Vagina (tissue), 2 donors: ENCODE measurements around the gene ZNF417.

Experiments
- POLR2A ChIP-seq, 2 donors: fragments of 450-650 bp; IDR thresholded peaks; one replicate each; pipeline ENCODE4 v1.6.1; 2017; ENCODE audit warnings: antibody characterized with exemption in 2 of 2, mild to moderate bottlenecking in 2 of 2, moderate library complexity in 2 of 2
- POLR2AphosphoS5 ChIP-seq, 2 donors: sonication (generic); formaldehyde crosslinking; IDR thresholded peaks; one replicate each; pipeline ENCODE4 v1.9.0; 2017; ENCODE audit warnings: antibody characterized with exemption in 2 of 2, mild to moderate bottlenecking in 2 of 2, low read depth in 1 of 2; ENCODE audit not compliant: insufficient read depth in 1 of 2
- TF ChIP-seq, protein P1 (sequence below), 3 experiments: fragments of 450-650 bp in 2 of 3; fragments of 200-600 bp in 1 of 3; sonication (generic) in 1 of 3; IDR thresholded peaks; one replicate each; pipeline ENCODE4 v1.5.1; 2017 to 2019; ENCODE audit warnings: antibody characterized with exemption in 3 of 3, mild to moderate bottlenecking in 2 of 3, moderate library complexity in 2 of 3

DNA sequence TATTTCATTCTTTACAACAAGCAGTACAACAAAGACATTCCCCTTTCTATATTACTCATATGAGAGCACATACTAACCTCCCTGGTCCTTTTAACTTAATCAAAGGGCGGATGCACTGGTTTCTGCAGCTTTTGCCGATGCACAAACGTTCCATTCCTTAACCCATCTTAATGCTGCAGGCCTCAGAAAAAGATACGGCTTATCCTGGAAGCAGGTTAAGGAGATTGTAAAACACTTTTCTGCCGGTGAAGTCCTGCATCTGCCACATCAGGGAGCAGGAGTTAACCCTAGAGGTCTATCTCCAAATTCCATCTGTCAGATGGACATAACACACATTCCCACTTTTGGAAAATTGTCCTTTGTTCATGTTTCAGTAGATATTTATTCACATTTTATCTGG, 16.1 kb downstream of the ZNF417 start:
- TF ChIP-seq, protein P1, sequence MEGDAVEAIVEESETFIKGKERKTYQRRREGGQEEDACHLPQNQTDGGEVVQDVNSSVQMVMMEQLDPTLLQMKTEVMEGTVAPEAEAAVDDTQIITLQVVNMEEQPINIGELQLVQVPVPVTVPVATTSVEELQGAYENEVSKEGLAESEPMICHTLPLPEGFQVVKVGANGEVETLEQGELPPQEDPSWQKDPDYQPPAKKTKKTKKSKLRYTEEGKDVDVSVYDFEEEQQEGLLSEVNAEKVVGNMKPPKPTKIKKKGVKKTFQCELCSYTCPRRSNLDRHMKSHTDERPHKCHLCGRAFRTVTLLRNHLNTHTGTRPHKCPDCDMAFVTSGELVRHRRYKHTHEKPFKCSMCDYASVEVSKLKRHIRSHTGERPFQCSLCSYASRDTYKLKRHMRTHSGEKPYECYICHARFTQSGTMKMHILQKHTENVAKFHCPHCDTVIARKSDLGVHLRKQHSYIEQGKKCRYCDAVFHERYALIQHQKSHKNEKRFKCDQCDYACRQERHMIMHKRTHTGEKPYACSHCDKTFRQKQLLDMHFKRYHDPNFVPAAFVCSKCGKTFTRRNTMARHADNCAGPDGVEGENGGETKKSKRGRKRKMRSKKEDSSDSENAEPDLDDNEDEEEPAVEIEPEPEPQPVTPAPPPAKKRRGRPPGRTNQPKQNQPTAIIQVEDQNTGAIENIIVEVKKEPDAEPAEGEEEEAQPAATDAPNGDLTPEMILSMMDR (IDR thresholded peaks at IDR 0.05) = no peak
- no peak for TF ChIP-seq POLR2AphosphoS5 (IDR thresholded peaks at IDR 0.05; ENCODE audit: insufficient read depth in 1 of 2, low read depth in 1 of 2)
- TF ChIP-seq POLR2A (IDR thresholded peaks at IDR 0.05) = no peak
